Measurements from ENCODE around the gene ALPG.

DNA sequence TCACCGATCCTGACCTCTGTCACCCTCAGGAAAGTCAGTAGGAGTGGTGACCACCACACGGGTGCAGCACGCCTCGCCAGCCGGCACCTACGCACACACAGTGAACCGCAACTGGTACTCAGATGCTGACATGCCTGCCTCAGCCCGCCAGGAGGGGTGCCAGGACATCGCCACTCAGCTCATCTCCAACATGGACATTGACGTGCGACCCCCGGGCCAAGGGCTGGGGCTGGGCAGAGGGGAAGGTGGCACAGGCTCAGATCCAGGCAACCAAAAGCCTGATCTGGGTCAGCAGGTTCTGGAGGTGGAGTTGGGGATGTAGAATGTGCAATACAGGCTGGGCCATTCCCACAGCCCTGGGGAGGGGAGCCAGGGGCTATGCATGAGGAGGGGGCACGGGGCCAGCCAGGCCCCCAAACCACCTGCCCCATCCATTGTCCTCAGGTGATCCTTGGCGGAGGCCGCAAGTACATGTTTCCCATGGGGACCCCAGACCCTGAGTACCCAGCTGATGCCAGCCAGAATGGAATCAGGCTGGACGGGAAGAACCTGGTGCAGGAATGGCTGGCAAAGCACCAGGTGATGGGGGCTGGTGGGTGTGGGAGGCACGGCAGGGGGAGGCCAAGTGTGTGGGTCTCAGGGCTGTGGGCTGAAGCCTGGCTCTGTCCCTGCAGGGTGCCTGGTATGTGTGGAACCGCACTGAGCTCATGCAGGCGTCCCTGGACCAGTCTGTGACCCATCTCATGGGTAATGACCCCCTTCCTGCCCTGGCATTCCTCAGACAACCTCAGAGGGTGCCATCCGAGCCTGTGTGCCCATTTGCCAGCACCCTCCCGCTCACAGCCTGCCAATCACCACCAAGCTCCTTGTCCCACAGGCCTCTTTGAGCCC is 50.7 kb downstream of the ALPG start:
- TF ChIP-seq EZH2 (IDR thresholded peaks at IDR 0.05) (no peak), POLR2AphosphoS5 (IDR thresholded peaks at IDR 0.05; ENCODE audit: borderline replicate concordance, low read depth, low read length) (no peak)

All from SK-N-MC (cell line).